DOHH2 (cell line): ENCODE results near the gene C5orf15.

Source experiments
- EZH2phosphoT487 ChIP-seq: fragments of 200-600 bp; sonication (generic); IDR thresholded peaks from 2 replicates; pipeline ENCODE4 v1.6.1; 2017; ENCODE audit warnings: borderline replicate concordance, mild to moderate bottlenecking, antibody characterized with exemption, low read length, moderate library complexity, mixed read lengths
- TF ChIP-seq, protein P1 (sequence below): fragments of 200-600 bp; sonication (generic); IDR thresholded peaks from one replicate; pipeline ENCODE4 v1.5.1; 2014; ENCODE audit warnings: antibody characterized with exemption, mild to moderate bottlenecking, low read depth, low read length; ENCODE audit not compliant: poor library complexity, severe bottlenecking

DNA sequence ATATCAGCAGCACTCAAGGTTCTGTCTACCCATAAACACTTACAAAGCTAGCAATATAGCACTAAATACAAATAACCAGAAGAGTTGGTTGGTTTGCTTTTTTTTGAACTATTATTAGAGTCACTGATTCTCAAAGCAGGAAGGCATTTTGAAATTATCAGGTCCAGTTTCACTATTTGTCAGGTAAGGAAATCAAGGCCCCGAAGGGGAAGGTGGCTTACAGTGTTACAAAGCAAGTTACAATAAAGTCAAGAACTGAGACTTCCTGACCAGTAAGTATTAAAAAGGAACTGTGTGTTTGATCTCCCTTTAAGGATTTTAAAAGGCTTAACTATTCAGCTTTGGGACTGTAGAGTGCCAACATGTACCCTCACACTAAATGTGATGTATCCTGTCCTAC, 10.8 kb downstream of the C5orf15 start:
- TF ChIP-seq, protein P1, sequence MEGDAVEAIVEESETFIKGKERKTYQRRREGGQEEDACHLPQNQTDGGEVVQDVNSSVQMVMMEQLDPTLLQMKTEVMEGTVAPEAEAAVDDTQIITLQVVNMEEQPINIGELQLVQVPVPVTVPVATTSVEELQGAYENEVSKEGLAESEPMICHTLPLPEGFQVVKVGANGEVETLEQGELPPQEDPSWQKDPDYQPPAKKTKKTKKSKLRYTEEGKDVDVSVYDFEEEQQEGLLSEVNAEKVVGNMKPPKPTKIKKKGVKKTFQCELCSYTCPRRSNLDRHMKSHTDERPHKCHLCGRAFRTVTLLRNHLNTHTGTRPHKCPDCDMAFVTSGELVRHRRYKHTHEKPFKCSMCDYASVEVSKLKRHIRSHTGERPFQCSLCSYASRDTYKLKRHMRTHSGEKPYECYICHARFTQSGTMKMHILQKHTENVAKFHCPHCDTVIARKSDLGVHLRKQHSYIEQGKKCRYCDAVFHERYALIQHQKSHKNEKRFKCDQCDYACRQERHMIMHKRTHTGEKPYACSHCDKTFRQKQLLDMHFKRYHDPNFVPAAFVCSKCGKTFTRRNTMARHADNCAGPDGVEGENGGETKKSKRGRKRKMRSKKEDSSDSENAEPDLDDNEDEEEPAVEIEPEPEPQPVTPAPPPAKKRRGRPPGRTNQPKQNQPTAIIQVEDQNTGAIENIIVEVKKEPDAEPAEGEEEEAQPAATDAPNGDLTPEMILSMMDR = no peak
- no peak for TF ChIP-seq EZH2phosphoT487
